Measurements from ENCODE around the gene SGSM1. TPM values are rescaled to one million over a fixed set of nuclear protein-coding genes. Genes with fewer than 3 reads are reported as not detected.

SGSM1 gene
- total RNA-seq, 1 experiment from 2014 or later = 5.1 TPM

DNA sequence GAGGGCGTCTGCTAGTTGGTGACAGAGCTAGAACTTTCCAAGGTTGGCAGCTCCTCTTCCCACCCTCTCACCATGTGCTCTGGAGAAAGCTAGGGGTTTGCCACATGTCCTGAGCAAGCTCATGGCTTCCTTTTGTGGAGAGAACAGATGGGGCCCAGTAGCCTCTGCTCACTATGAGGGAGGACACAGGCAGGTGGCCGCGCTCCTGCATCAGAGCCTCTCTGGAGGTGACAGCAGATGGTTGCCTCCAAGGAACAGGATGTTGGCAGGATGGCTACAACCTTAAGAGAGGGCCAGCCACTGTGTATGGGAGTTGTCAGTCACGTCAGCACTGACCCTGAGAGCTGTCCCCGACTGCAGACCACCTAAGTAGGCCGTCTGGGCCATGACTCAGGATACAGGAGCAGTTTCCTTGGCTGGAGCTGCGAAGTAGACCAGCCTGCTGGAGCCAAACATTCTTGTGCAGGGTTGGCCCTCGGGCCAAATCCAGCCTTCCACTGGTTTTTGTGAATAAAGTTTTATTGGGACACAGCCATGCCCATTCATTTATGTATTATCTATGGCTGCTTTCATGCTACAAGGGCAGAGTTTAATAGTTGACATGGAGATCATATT lies 28.0 kb downstream of the SGSM1 start:
- Histone ChIP-seq H3K79me2 (ENCODE audit: insufficient read depth, low read length) (no peaks in the 10 kb centered on the region), H3K4me1 (ENCODE audit: control insufficient read depth in 1 of 2, insufficient read depth in 2 of 2, low read length in 2 of 2) (no peaks in the 10 kb centered on the region), H4K20me1 (ENCODE audit: insufficient read depth) (no peaks in the 10 kb centered on the region), H3K9me2 (ENCODE audit: insufficient read depth) (no peaks in the 10 kb centered on the region), H3K36me3 (ENCODE audit: control insufficient read depth in 1 of 2, insufficient read depth in 2 of 2, low read length in 2 of 2) (no peaks in the 10 kb centered on the region), H3K27ac (ENCODE audit: low read depth, low read length) (no peak overlapping the region), H2AFZ (ENCODE audit: low read depth, low read length, poor library complexity, severe bottlenecking) (no peak overlapping the region), H3K4me3 (replicated peaks in 1 of 2; ENCODE audit: low read depth in 1 of 2, low read length in 2 of 2) (no peak overlapping the region), H3K27me3 (ENCODE audit: insufficient read depth, low read length) (no peaks in the 10 kb centered on the region), H3K4me2 (ENCODE audit: low read length) (no peak overlapping the region), H3K9ac (ENCODE audit: low read length) (no peak overlapping the region), H3K9me3 (ENCODE audit: control insufficient read depth in 1 of 2, insufficient read depth in 1 of 2, low read depth in 1 of 2, low read length in 2 of 2) (no peaks in the 10 kb centered on the region)
- CTCF ChIA-PET = interaction anchor here (1.0 kb wide), 1 partner anchor 31 kb away, joined by 3 read pairs; no protein-coding TSS in a partner anchor
- POLR2A ChIA-PET = interaction anchor here (0.7 kb wide), 1 partner anchor 297 kb away, joined by 3 read pairs; no protein-coding TSS in a partner anchor
- intact Hi-C loops (cut with micrococcal nuclease) = loop anchor here (2.0 kb wide), 1 partner anchor 65 kb away; no protein-coding TSS in a partner anchor
- TF ChIP-seq EZH2phosphoT487 (IDR thresholded peaks at IDR 0.05; ENCODE audit: borderline replicate concordance) (no peak), YY1 (IDR thresholded peaks at IDR 0.05; ENCODE audit: extremely low read depth, insufficient replicate concordance, low read depth, low read length) (no peak), JUND (IDR thresholded peaks at IDR 0.05) (no peak), ZNF274 (IDR thresholded peaks at IDR 0.05; ENCODE audit: low read depth, low read length) (no peak)
- DNase-seq (ENCODE audit: low read depth, low spot score) = no peak
- no TSS peak for BruUV-seq (replicated peaks)
- no peak for ATAC-seq
- RAD21 ChIA-PET (ENCODE audit: low non-redundant PET in 1 of 2, low total read pairs in 2 of 2, uncharacterized antibody in 2 of 2, unreplicated experiment in 2 of 2) = no interaction called here

- ATAC-seq = peak; percentile 98
- Histone ChIP-seq H3K4me1 (ENCODE audit: control insufficient read depth in 1 of 2, insufficient read depth in 2 of 2, low read length in 2 of 2) (no peaks in the 10 kb centered on the region), H3K9me2 (ENCODE audit: insufficient read depth) (no peaks in the 10 kb centered on the region), H3K27ac (ENCODE audit: low read depth, low read length) (no peak overlapping the region), H3K9me3 (ENCODE audit: control insufficient read depth in 1 of 2, insufficient read depth in 1 of 2, low read depth in 1 of 2, low read length in 2 of 2) (no peaks in the 10 kb centered on the region), H3K79me2 (ENCODE audit: insufficient read depth, low read length) (no peaks in the 10 kb centered on the region), H3K9ac (ENCODE audit: low read length) (no peak overlapping the region), H3K36me3 (ENCODE audit: control insufficient read depth in 1 of 2, insufficient read depth in 2 of 2, low read length in 2 of 2) (no peaks in the 10 kb centered on the region), H2AFZ (ENCODE audit: low read depth, low read length, poor library complexity, severe bottlenecking) (no peak overlapping the region), H3K4me2 (ENCODE audit: low read length) (no peak overlapping the region), H4K20me1 (ENCODE audit: insufficient read depth) (no peaks in the 10 kb centered on the region), H3K27me3 (ENCODE audit: insufficient read depth, low read length) (no peaks in the 10 kb centered on the region), H3K4me3 (replicated peaks in 1 of 2; ENCODE audit: low read depth in 1 of 2, low read length in 2 of 2) (no peak overlapping the region)
- DNase-seq (ENCODE audit: low read depth, low spot score) = peak; percentile 37
- BruUV-seq (replicated peaks) = no TSS peak
- RAD21 ChIA-PET (ENCODE audit: low non-redundant PET in 1 of 2, low total read pairs in 2 of 2, uncharacterized antibody in 2 of 2, unreplicated experiment in 2 of 2) = no interaction called here
- TF ChIP-seq RAD21 (IDR thresholded peaks at IDR 0.05; ENCODE audit: low read depth) (peak; percentile 48), YY1 (IDR thresholded peaks at IDR 0.05; ENCODE audit: extremely low read depth, insufficient replicate concordance, low read depth, low read length) (no peak)
- TF ChIP-seq, protein P1, sequence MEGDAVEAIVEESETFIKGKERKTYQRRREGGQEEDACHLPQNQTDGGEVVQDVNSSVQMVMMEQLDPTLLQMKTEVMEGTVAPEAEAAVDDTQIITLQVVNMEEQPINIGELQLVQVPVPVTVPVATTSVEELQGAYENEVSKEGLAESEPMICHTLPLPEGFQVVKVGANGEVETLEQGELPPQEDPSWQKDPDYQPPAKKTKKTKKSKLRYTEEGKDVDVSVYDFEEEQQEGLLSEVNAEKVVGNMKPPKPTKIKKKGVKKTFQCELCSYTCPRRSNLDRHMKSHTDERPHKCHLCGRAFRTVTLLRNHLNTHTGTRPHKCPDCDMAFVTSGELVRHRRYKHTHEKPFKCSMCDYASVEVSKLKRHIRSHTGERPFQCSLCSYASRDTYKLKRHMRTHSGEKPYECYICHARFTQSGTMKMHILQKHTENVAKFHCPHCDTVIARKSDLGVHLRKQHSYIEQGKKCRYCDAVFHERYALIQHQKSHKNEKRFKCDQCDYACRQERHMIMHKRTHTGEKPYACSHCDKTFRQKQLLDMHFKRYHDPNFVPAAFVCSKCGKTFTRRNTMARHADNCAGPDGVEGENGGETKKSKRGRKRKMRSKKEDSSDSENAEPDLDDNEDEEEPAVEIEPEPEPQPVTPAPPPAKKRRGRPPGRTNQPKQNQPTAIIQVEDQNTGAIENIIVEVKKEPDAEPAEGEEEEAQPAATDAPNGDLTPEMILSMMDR (IDR thresholded peaks at IDR 0.05 in 2 of 3, conservative IDR thresholded peaks at IDR 0.05 in 1 of 3; ENCODE audit: borderline replicate concordance in 1 of 3, insufficient read depth in 1 of 3, low read depth in 2 of 3, low read length in 2 of 3) = peak; percentile 38 to 64 (median 60); a peak in 5 of 6 replicates
- POLR2A ChIA-PET = no interaction called here
- CTCF ChIA-PET = interaction anchor here (1.0 kb wide), 1 partner anchor 32 kb away, joined by 3 read pairs; no protein-coding TSS in a partner anchor
- intact Hi-C loops (cut with micrococcal nuclease) = loop anchor here (2.0 kb wide), 1 partner anchor 66 kb away; no protein-coding TSS in a partner anchor
Observed at GRCh38 chr22:24834845-24835570, 29.0 kb downstream of the SGSM1 start.
